Fibroblast of skin of left biceps (primary cell): ENCODE results near the gene GNAL.

ENCODE experiments used
- DNase-seq, 2 experiments: peaks; one replicate each; pipeline ENCODE4 v3.0.0-alpha.2; 2013; ENCODE audit warnings: low read depth in 2 of 2

GNAL gene

DNA sequence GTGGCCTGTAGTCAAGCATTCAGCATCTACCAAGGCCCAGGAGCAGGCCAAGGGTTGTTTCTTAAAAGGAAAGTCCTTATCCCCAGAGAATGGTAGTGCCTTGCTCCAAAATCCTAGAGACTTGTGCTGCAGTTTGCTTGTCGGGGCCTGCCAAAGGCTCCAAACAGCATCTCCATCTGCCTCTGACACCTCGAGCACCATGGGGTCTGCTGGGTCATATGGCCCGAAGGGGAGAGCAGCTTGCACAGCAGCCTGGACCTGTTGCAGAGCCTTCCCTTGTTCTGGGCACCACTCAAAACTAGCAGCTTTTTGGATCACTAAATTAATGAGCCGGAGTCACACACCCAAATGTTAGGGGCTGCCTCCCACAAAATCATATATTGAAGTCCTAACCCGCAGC, 35.7 kb downstream of the GNAL start:
- no peak for DNase-seq

DNA sequence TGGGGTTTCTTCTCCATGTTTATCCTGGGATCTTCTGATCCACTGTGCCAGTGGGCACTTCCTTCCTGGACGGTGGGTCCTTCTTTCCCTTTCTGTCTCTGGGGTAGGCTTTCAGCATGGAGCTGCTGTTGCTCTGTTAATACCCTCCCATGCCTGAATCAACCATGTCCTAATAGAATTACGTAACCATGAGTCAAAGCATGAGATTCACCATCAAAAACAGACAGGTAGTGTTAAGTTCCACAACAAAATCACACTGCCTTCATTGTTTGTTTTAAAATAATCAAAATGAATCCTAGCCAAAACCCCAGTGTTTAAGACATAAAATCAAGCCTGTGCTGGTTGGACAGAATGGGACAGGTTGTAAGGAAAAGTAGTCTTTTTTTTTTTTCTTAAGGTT, 37.5 kb downstream of the GNAL start:
- DNase-seq: no peak

- DNase-seq: no peak
Observed at GRCh38 chr18:11728249-11728648, 39.2 kb downstream of the GNAL start.

DNA sequence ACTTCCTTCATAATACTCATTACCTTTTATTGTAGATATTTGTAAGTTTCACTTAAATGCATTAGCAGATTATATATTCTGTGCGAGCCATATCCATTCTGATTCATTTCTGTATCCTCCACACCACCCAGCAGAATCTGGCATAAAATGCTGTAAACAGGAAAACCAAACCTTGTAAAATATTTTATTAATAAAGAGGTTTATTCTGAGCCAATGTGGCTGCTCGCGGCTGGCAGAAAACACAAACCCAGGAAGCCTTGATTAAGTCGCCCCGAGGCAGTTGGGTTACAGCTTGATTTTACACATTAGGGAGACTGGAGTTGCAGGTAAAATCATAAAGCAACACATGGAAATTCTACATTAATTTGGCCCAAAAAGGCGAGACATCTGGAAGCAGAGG, 40.5 kb downstream of the GNAL start:
- DNase-seq: no peak

DNA sequence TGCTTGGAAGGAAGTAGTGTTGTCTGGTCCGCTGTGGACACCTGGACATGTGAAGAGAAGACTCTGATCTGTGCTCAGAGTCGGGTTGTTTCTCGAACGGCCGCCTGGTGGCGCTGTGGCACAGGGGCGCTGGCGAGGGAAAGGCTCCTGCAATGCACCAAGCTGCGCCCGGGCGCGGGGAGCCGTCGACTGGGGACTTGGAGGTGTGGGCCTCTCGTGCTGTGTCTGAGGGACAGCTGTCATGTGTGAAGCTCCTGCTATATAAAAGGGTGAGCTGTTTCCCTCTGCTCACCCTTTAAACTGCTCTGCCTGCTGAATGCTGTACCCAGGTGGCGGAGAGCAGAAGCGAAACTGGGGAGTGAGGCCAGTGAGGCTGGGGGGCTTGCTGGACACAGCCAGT, 44.0 kb downstream of the GNAL start:
- DNase-seq: peak; percentile 4 to 15

DNA sequence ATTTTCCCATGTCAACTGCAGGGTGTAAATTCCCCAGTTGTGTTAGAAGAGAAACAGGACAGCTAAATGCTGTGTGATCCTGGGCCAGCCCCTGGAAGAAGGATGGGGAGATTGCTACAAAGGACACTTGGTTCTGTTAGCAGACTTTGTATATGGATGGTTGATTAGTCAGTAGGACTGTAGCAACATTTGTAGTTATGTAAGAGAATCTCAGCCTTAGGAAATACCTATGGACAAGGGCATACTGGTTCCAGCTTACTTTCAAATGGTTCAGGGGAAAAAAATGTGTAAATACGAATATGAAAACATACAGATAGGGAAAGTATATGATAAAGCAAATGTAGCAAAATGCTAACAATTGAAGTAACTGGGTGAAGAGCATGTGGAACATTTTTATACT, 47.6 kb downstream of the GNAL start:
- no peak for DNase-seq

DNA sequence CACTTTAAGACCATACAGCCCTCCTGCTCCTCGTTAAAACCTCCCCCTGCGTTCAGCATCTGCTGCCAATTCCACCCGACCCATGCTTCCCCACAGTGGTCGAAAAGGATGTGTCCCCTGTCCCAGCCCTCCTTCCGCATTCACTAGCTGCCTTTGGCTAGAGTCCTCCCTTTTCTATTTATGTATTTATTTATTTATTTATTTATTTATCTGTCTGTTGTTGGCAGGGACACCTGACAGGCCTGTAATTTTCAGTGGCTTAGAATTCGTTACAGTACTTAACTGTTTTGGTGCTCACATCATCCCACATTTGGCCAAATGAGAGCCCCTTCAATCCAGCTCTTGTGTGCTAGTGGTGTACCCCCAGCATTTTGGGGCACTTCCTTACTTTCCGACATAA, 50.8 kb downstream of the GNAL start:
- DNase-seq: no peak

DNA sequence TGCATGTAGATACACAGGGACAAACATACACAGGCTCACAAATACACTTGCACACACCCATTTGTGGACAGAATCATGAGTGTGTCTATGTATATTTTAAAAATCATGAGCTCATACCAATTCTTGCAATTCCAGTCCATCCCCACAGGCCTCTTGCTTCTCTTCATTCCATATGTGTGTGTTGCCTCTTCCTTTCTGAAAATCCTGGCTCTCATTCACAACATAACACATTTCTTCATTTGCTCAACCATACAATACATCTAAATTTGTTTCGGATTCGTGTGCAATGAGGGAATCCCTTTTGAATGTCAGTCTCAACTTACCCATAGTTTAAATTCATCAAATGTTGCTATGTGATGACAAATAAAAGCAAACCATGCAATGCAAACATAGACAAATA, 51.4 kb downstream of the GNAL start:
- DNase-seq: no peak

GRCh38 chr18:11741505-11742145, 52.6 kb downstream of the GNAL start:
- DNase-seq: no peak

- DNase-seq: no peak
Observed at GRCh38 chr18:11745521-11745920, 56.5 kb downstream of the GNAL start.

DNA sequence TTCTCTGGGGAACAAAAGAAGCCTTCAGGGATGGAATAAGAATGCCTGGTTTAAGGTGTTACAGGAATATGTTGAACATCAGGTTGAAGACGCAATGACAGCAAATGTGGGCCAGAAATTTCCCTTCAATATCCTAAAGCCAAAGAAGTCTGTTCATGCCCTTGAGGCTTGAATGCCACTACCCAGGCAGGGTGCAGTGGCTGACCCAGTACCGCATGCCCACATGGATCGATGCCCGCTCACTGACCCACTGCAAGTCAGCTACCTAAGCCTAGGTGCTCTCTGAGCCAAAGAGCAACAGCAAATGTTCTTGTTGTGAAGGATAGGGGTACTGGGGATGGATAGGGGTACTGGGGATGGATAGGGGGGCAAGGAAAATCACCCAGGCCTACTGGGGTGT, 58.2 kb downstream of the GNAL start:
- no peak for DNase-seq

- DNase-seq: no peak
Observed at GRCh38 chr18:11747731-11748130, 58.7 kb downstream of the GNAL start.

- no peak for DNase-seq
Observed at GRCh38 chr18:11749305-11749704, 60.2 kb downstream of the GNAL start.

GRCh38 chr18:11750171-11750570, 61.1 kb downstream of the GNAL start:
- no peak for DNase-seq

DNA sequence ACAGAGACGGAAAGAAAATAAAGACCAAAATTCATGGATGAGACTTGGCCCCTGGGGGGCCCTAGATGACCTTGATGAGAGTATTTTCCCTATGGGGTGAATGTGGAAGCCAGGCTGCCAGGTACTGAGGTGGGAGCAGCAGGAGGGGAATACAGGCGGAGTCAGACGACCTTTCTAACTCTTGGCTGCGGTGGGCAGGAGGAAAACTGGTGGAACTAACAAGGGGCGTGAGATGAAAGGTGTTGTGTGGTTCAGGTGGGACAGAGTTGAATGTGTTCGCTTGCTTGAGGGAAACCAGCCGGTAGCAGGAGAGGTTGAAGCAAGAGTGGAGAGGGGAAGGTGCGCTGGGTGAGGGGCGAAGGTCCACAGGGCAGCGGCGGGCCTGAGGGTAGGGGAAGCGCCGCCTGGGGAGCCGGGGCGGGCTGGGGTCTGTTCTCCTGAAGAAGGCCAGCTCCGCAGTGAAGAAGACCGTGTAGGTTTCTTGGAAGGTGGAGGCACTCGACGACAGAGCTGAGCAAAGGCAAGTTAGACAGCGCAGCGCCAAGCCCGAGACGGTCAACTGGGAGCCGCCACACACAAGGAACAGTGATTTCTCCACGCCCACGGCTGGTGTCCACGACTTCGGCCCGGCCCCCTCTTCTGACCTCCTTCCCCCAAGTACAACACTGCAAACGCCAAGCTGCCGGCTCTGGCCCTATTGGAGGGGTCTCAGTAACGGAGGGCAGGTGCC, 61.7 kb downstream of the GNAL start:
- DNase-seq: no peak

- DNase-seq: no peak
Observed at GRCh38 chr18:11751341-11752115, 62.5 kb downstream of the GNAL start.

GRCh38 chr18:11752116-11752911, 63.2 kb downstream of the GNAL start:
- DNase-seq: no peak

DNA sequence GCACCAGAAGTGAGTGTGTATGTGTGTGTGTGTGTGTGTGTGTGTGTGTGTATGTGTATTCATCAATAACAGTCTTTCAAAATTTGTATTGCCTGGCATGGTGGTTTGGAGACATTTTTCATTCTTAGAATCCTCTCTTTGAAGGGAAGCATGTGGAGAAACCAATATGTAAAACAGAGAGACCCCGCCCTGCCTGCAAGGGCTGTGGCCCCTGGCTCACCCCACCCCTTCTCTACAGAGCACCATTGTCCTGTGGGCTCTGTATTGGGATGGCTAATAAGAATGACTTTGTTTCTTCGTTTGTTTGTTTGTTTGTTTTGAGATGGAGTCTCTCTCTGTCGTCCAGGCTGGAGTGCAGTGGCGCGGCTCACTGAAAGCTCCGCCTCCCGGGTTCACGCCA, 65.9 kb downstream of the GNAL start:
- DNase-seq: no peak

DNA sequence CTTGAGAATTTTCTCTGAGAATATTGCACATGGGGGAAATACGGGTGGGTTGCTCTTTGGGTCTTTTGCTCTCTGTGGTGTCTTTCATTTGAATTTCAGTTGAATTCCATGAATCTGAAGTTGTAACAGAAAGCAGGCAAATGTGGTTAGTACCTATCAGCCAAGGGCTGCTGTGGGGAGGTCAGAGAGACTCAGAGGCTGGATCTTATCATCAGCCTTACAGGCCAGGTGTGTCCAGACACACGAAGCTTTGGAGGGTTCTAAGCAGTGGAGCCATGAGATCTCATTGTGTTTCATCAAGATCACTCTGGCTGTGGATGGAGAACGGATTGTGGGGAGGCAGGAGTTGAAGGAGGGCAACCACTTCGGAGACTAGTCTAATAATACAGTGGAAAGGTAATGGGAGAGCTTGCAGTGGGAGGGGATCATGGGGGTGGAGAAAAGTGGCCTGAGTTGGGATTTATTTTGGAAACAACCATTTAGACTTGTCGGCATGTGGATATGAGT, 68.1 kb downstream of the GNAL start:
- no peak for DNase-seq

GRCh38 chr18:11759456-11759855, 70.4 kb downstream of the GNAL start:
- DNase-seq: no peak

DNA sequence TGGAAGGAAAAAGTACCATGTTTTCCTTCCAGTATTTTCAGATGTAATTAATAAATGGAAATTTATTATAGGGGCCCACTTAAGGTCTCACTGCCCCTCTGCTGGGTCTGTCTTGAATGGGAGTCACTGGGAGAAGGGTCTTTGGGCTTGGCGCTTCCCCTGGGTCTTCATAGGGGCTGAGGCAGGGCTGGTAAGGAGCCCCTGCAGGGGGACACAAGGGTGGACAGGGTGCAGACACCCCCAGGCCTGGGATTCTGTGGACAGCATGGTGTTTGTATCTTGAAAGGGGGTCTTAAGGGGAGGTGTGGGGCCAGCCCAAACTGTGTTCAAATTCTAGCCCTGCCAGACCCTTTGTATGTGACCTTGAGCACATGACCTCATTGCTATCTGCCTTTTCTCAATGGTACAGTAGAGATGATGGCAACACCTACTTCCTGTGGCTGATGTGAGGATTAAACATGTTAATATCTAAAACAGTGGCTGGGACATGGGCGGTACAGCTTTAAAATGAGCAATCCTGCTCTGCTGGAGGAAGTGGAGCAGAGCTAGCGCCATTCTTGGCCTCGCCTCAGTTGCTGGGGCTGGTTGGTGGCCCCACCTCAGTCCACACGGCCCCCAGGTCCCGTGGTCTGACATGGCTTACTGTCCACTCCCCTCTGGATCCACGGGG, 71.6 kb downstream of the GNAL start:
- DNase-seq: no peak
